BJ (cell line): ENCODE measurements around the gene STMN1. TPM values are rescaled to one million over a fixed set of nuclear protein-coding genes. Genes with fewer than 3 reads are reported as not detected.

Source experiments
- CTCF ChIA-PET: fragments of 350-600 bp; formaldehyde crosslinking; extraction: SDS; loops from one replicate; lab custom pipeline; 2021; ENCODE audit warnings: antibody characterized with exemption, inconsistent platforms; lab: Yijun Ruan, JAX
- POLR2A ChIA-PET: fragments of 300-600 bp; sonication (Branson Sonifier 250); formaldehyde crosslinking; extraction: SDS; loops from one replicate; lab custom pipeline; 2021; ENCODE audit warnings: antibody characterized with exemption; lab: Charles Lee
- DNase-seq: peaks from one replicate; pipeline ENCODE4 v3.0.0-alpha.2; 2011; ENCODE audit warnings: low read depth
- H3K27me3 ChIP-seq: 2 replicates; pipeline ENCODE4 v1.6.0; 2011; ENCODE audit warnings: low read length; ENCODE audit not compliant: control insufficient read depth, insufficient read depth
- H3K36me3 ChIP-seq: 2 replicates; pipeline ENCODE4 v1.5.1; 2011; ENCODE audit warnings: low read length; ENCODE audit not compliant: control insufficient read depth, insufficient read depth
- H3K4me3 ChIP-seq: 2 replicates; pipeline ENCODE4 v1.5.1; 2011; ENCODE audit warnings: low read depth, mild to moderate bottlenecking, control low read depth, low read length
- CTCF ChIP-seq: IDR thresholded peaks from 2 replicates; pipeline ENCODE4 v1.5.1; 2011; ENCODE audit warnings: low read depth, mild to moderate bottlenecking, control low read depth, inconsistent platforms, low read length, moderate library complexity; ENCODE audit not compliant: insufficient read depth
- polyA plus RNA-seq: library from polyadenylated mRNA; depleted of rRNA; stranded (reverse); fragments of >200 nt; gene quantifications from 2 replicates; pipeline ENCODE4 v1.2.3, GENCODE V29; 2011

STMN1 gene
- polyA plus RNA-seq, 1 experiment = 57.1 TPM

GRCh38 chr1:25918615-25919014 is 12.4 kb upstream of the STMN1 start:
- no peak for TF ChIP-seq CTCF
- no peak overlapping the region for H3K4me3 ChIP-seq
- POLR2A ChIA-PET = no interaction called here
- no peaks in the 10 kb centered on the region for H3K27me3 ChIP-seq
- CTCF ChIA-PET = no interaction called here
- H3K36me3 ChIP-seq = no peaks in the 10 kb centered on the region
- DNase-seq = no peak

GRCh38 chr1:25917996-25918395 is 11.8 kb upstream of the STMN1 start:
- ChIA-PET POLR2A (no interaction called here), CTCF (interaction anchor here (0.6 to 1.1 kb wide), 2 partner anchors 243 to 268 kb away, joined by 3 read pairs; no protein-coding TSS in a partner anchor)
- no peaks in the 10 kb centered on the region for H3K36me3 ChIP-seq
- H3K27me3 ChIP-seq = no peaks in the 10 kb centered on the region
- H3K4me3 ChIP-seq = no peak overlapping the region
- no peak for TF ChIP-seq CTCF
- DNase-seq = no peak

- CTCF ChIA-PET = no interaction called here
- Histone ChIP-seq H3K27me3 (no peaks in the 10 kb centered on the region), H3K36me3 (no peaks in the 10 kb centered on the region), H3K4me3 (no peak overlapping the region)
- POLR2A ChIA-PET = no interaction called here
- no peak for TF ChIP-seq CTCF
- no peak for DNase-seq
These were observed 10.2 kb upstream of the STMN1 start for GRCh38 chr1:25916460-25916859.

- ChIA-PET CTCF (interaction anchor here (0.6 to 2.1 kb wide), 8 partner anchors 8 to 83 kb away, joined by 3 to 10 read pairs (median 4); partner anchors contain the start of gene PAFAH2), POLR2A (interaction anchor here (0.9 to 1.2 kb wide), 2 partner anchors 9 to 19 kb away, joined by 5 to 8 read pairs; no protein-coding TSS in a partner anchor)
- TF ChIP-seq CTCF = no peak
- DNase-seq = no peak
- H3K4me3 ChIP-seq = no peak overlapping the region
- H3K27me3 ChIP-seq = no peaks in the 10 kb centered on the region
- H3K36me3 ChIP-seq = no peaks in the 10 kb centered on the region
These were observed 8.1 kb upstream of the STMN1 start for GRCh38 chr1:25914074-25914995.

- POLR2A ChIA-PET = interaction anchor here (1.2 kb wide), 1 partner anchor 17 kb away, joined by 5 read pairs; no protein-coding TSS in a partner anchor
- no peak for TF ChIP-seq CTCF
- CTCF ChIA-PET = interaction anchor here (1.3 to 2.6 kb wide), 6 partner anchors 9 to 85 kb away, joined by 4 to 10 read pairs (median 6); partner anchors contain the start of gene PAFAH2
These were observed 7.0 kb upstream of the STMN1 start for GRCh38 chr1:25913206-25913605.

More at GRCh38 chr1:25913206-25913605, 7.0 kb upstream of the STMN1 start:
- no peaks in the 10 kb centered on the region for H3K27me3 ChIP-seq
- no peak for DNase-seq
- H3K4me3 ChIP-seq = no peak overlapping the region
- no peaks in the 10 kb centered on the region for H3K36me3 ChIP-seq
